ENCODE results near the gene PIK3R1.
A peak's percentile ranks its signal among the peaks of the same experiment; 100 is the strongest.

DNA sequence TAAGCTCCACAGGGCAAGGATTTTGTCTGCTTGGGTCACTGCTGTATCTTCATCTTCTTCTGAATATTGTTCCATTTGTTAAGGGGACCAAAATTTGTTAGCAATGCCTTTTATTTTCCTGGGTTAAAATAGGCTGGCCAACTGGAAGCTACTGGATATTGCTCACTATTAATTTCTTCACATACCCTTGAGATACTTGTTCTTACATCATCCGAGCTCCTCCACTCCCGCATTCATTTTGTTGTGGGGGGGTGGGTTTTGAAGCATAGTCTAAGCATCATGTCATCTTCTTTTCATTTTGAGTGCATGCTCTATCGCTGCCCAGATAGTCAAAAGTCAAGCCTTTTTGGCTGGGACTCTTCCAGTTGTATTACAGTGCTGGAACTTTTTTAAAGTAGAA, 42.5 kb upstream of the PIK3R1 start:
- TF ChIP-seq, protein P1, sequence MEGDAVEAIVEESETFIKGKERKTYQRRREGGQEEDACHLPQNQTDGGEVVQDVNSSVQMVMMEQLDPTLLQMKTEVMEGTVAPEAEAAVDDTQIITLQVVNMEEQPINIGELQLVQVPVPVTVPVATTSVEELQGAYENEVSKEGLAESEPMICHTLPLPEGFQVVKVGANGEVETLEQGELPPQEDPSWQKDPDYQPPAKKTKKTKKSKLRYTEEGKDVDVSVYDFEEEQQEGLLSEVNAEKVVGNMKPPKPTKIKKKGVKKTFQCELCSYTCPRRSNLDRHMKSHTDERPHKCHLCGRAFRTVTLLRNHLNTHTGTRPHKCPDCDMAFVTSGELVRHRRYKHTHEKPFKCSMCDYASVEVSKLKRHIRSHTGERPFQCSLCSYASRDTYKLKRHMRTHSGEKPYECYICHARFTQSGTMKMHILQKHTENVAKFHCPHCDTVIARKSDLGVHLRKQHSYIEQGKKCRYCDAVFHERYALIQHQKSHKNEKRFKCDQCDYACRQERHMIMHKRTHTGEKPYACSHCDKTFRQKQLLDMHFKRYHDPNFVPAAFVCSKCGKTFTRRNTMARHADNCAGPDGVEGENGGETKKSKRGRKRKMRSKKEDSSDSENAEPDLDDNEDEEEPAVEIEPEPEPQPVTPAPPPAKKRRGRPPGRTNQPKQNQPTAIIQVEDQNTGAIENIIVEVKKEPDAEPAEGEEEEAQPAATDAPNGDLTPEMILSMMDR (IDR thresholded peaks at IDR 0.05): no peak
- TF ChIP-seq POLR2A (IDR thresholded peaks at IDR 0.05; ENCODE audit: low read depth) (no peak), POLR2AphosphoS5 (IDR thresholded peaks at IDR 0.05) (peak in 1 of 2 donors; percentile 17), EP300 (IDR thresholded peaks at IDR 0.05) (no peak)
